Measurements from ENCODE around the gene RGS3.

- no peak for TF ChIP-seq POLR2A (IDR thresholded peaks at IDR 0.05; ENCODE audit: low read length)
- no peak for TF ChIP-seq GATA1 (IDR thresholded peaks at IDR 0.05; ENCODE audit: low read depth, low read length)
Measured at GRCh38 chr9:113600871-113601614, 137.5 kb downstream of the RGS3 start.

Measured in erythroblast (primary cell).